Erythroblast (primary cell): ENCODE measurements around the gene ATOX1.

ENCODE experiments used
- GATA1 ChIP-seq: IDR thresholded peaks from 2 replicates; pipeline ENCODE4 v1.6.1; 2011; ENCODE audit warnings: low read depth, mild to moderate bottlenecking, control low read depth, low read length, moderate library complexity
- POLR2A ChIP-seq: IDR thresholded peaks from 2 replicates; pipeline ENCODE4 v1.6.1; 2011; ENCODE audit warnings: mild to moderate bottlenecking, low read length

- no peak for TF ChIP-seq POLR2A
- no peak for TF ChIP-seq GATA1
Observed at GRCh38 chr5:151703227-151703626, 55.2 kb downstream of the ATOX1 start.
